MM.1S (cell line): Measurements from ENCODE around the gene CAV1.

Experiments
- DNase-seq: peaks from one replicate; pipeline ENCODE4 v3.0.0-alpha.2; 2015
- H2AFZ ChIP-seq: fragments of 300-600 bp; sonication (generic); 2 replicates; pipeline ENCODE4 v1.6.0; 2016; ENCODE audit warnings: antibody characterized with exemption, low read length
- H3F3A ChIP-seq: fragments of 300-600 bp; sonication (generic); 2 replicates; pipeline ENCODE4 v1.6.1; 2016; ENCODE audit warnings: mild to moderate bottlenecking, antibody characterized with exemption, low read length, moderate library complexity, mixed read lengths; ENCODE audit not compliant: insufficient read depth
- H3K27ac ChIP-seq: fragments of 300-600 bp; sonication (generic); 2 replicates; pipeline ENCODE4 v1.5.1; 2016; ENCODE audit warnings: mild to moderate bottlenecking, low read length
- H3K27me3 ChIP-seq: fragments of 300-600 bp; sonication (generic); replicated peaks from 2 replicates; pipeline ENCODE4 v1.6.0; 2016; ENCODE audit warnings: low read length; ENCODE audit not compliant: insufficient read depth
- H3K36me3 ChIP-seq: fragments of 300-600 bp; sonication (generic); replicated peaks from 2 replicates; pipeline ENCODE4 v1.6.1; 2016; ENCODE audit warnings: mild to moderate bottlenecking, low read length, mixed read lengths; ENCODE audit not compliant: insufficient read depth
- H3K4me1 ChIP-seq: fragments of 300-600 bp; sonication (generic); 2 replicates; pipeline ENCODE4 v1.6.1; 2016; ENCODE audit warnings: low read length, mixed read lengths
- H3K4me2 ChIP-seq: fragments of 300-600 bp; sonication (generic); 2 replicates; pipeline ENCODE4 v1.6.0; 2016; ENCODE audit warnings: low read depth, low read length
- H3K4me3 ChIP-seq: fragments of 300-600 bp; sonication (generic); 2 replicates; pipeline ENCODE4 v1.5.1; 2016; ENCODE audit warnings: low read length, mixed read lengths
- H3K79me2 ChIP-seq: fragments of 300-600 bp; sonication (generic); 2 replicates; pipeline ENCODE4 v1.6.1; 2016; ENCODE audit warnings: mixed run types, low read length, mixed read lengths
- H3K9ac ChIP-seq: fragments of 300-600 bp; sonication (generic); 2 replicates; pipeline ENCODE4 v1.6.1; 2016; ENCODE audit warnings: low read length, mixed read lengths
- H3K9me2 ChIP-seq: fragments of 300-600 bp; sonication (generic); replicated peaks from 2 replicates; pipeline ENCODE4 v1.6.1; 2016; ENCODE audit warnings: mild to moderate bottlenecking, low read length, mixed read lengths; ENCODE audit not compliant: insufficient read depth
- H3K9me3 ChIP-seq: fragments of 300-600 bp; sonication (generic); replicated peaks from 2 replicates; pipeline ENCODE4 v1.6.1; 2016; ENCODE audit warnings: mild to moderate bottlenecking, low read length, mixed read lengths; ENCODE audit not compliant: insufficient read depth
- H4K20me1 ChIP-seq: fragments of 300-600 bp; sonication (generic); 2 replicates; pipeline ENCODE4 v1.6.1; 2016; ENCODE audit warnings: mild to moderate bottlenecking, low read length, moderate library complexity, mixed read lengths; ENCODE audit not compliant: insufficient read depth
- EZH2 ChIP-seq: fragments of 300-600 bp; sonication (generic); optimal IDR thresholded peaks from 2 replicates; pipeline ENCODE3; 2017; ENCODE audit warnings: low read depth, mild to moderate bottlenecking, antibody characterized with exemption, low read length, mixed read lengths
- EZH2phosphoT487 ChIP-seq: fragments of 300-600 bp; sonication (generic); IDR thresholded peaks from 2 replicates; pipeline ENCODE4 v1.6.1; 2018; ENCODE audit warnings: antibody characterized with exemption, low read length
- TF ChIP-seq, protein P1 (sequence below): fragments of 300-600 bp; sonication (generic); IDR thresholded peaks from 2 replicates; pipeline ENCODE4 v1.5.1; 2016; ENCODE audit warnings: antibody characterized with exemption, low read length, mixed read lengths

CAV1 gene

DNA sequence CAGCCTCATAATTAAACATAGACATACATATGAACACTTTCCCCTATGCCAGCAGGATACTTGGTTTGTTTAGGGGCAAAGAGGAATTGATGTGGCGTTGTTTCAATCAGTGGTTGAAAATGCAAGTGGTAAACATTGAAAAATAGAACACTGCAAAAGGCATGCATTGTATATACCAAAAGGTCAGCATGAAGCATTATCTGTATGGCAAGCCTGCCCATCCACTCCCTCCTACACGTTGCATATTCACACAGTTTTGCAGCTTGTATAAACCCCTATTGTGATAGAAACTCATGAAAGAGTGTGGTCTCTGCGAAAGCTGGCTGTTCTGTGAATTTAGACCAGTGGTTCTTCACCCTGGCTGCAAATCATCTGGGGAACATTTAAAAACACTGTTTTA is 17.1 kb downstream of the CAV1 start:
- Histone ChIP-seq H3K4me3 (no peak overlapping the region), H3K36me3 (0 out of 2 replicates have a peak, but pooled peaks cover 3% of the 10 kb centered on the region), H3K9ac (no peak overlapping the region), H3K9me2 (no peaks in the 10 kb centered on the region), H3K27ac (no peak overlapping the region), H3K79me2 (peaks cover 3% of the 10 kb centered on the region; the same call in 1 of the 2 replicates), H4K20me1 (no peaks in the 10 kb centered on the region), H3K27me3 (no peaks in the 10 kb centered on the region), H3K4me1 (no peaks in the 10 kb centered on the region), H2AFZ (no peak overlapping the region), H3K4me2 (no peak overlapping the region), H3F3A (no peaks in the 10 kb centered on the region), H3K9me3 (no peaks in the 10 kb centered on the region)
- DNase-seq = no peak
- TF ChIP-seq, protein P1, sequence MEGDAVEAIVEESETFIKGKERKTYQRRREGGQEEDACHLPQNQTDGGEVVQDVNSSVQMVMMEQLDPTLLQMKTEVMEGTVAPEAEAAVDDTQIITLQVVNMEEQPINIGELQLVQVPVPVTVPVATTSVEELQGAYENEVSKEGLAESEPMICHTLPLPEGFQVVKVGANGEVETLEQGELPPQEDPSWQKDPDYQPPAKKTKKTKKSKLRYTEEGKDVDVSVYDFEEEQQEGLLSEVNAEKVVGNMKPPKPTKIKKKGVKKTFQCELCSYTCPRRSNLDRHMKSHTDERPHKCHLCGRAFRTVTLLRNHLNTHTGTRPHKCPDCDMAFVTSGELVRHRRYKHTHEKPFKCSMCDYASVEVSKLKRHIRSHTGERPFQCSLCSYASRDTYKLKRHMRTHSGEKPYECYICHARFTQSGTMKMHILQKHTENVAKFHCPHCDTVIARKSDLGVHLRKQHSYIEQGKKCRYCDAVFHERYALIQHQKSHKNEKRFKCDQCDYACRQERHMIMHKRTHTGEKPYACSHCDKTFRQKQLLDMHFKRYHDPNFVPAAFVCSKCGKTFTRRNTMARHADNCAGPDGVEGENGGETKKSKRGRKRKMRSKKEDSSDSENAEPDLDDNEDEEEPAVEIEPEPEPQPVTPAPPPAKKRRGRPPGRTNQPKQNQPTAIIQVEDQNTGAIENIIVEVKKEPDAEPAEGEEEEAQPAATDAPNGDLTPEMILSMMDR = no peak
- TF ChIP-seq EZH2 = no peak
- no peak for TF ChIP-seq EZH2phosphoT487

DNA sequence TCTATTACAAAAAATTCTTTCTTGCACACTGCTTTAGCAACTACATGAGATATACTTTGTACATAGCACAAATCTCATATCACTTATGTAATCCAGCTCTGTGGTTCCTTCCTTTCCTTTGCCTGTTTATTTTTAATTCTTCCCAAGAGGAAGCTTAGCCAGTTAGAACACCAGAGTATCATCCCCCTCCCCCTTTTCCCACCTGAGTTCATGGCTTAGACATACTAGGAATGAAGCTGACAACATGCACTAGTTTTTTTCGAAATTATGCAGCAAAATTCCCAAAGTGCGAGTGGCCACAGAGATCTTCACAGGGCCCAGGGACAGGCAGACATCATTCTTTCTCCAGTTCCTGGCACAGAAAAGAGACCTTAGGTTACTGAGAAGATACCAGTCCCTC is 17.8 kb downstream of the CAV1 start:
- H3K4me1 ChIP-seq = peaks cover 4% of the 10 kb centered on the region; the same call in 1 of the 2 replicates
- no peaks in the 10 kb centered on the region for H3K9me2 ChIP-seq
- no peaks in the 10 kb centered on the region for H3F3A ChIP-seq
- no peaks in the 10 kb centered on the region for H3K27me3 ChIP-seq
- H3K36me3 ChIP-seq = 0 out of 2 replicates have a peak, but pooled peaks cover 3% of the 10 kb centered on the region
- no peak overlapping the region for H3K9ac ChIP-seq
- no peaks in the 10 kb centered on the region for H4K20me1 ChIP-seq
- no peak overlapping the region for H3K4me2 ChIP-seq
- H2AFZ ChIP-seq = no peak overlapping the region
- no peak overlapping the region for H3K27ac ChIP-seq
- no peaks in the 10 kb centered on the region for H3K9me3 ChIP-seq
- no peak for DNase-seq
- no peak for TF ChIP-seq EZH2
- TF ChIP-seq, protein P1 = no peak
- TF ChIP-seq EZH2phosphoT487 = no peak
- no peaks in the 10 kb centered on the region for H3K79me2 ChIP-seq
- no peak overlapping the region for H3K4me3 ChIP-seq

DNA sequence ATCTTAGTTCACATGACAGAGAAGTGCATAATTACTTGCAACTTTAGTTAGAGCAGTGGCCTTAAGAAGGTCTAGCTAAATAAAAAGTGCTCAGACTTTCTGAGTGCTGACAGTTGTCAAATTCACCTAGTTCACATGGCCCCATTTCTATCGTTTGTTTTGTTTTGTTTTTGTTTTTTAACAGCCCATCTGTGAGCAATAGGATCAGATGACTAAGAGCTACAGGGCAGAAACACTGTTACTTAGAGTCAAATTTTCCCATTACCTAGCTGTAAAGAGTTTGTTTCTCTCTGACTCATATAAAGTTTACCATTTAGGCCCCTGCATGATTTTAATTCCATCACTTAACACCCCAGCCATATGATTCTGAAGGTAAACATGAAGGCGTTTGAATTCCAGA is 18.8 kb downstream of the CAV1 start:
- Histone ChIP-seq H3K9ac (no peak overlapping the region), H3K4me1 (peaks cover 14% of the 10 kb centered on the region; the same call in 1 of the 2 replicates), H4K20me1 (no peaks in the 10 kb centered on the region), H3K27me3 (no peaks in the 10 kb centered on the region), H3K27ac (no peak overlapping the region), H3K9me2 (no peaks in the 10 kb centered on the region), H3K4me3 (no peak overlapping the region), H3K36me3 (0 out of 2 replicates have a peak, but pooled peaks cover 3% of the 10 kb centered on the region), H3K9me3 (no peaks in the 10 kb centered on the region), H3K4me2 (no peak overlapping the region), H2AFZ (no peak overlapping the region), H3F3A (no peaks in the 10 kb centered on the region), H3K79me2 (no peaks in the 10 kb centered on the region)
- TF ChIP-seq EZH2phosphoT487 (no peak), EZH2 (no peak)
- TF ChIP-seq, protein P1 = no peak
- no peak for DNase-seq
